K562 (cell line): ENCODE results near the gene CD164L2. TPM values are rescaled to one million over a fixed set of nuclear protein-coding genes. Genes with fewer than 3 reads are reported as not detected.

ENCODE experiments used
- CHD1 ChIP-seq: fragments of 200-600 bp; sonication (generic); IDR thresholded peaks from one replicate; pipeline ENCODE4 v1.6.1; 2012; ENCODE audit warnings: mild to moderate bottlenecking, moderate library complexity, low read length, inconsistent platforms
- CREM ChIP-seq: IDR thresholded peaks from 2 replicates; pipeline ENCODE4 v1.6.1; 2014; ENCODE audit warnings: antibody characterized with exemption, low read depth
- HDAC6 ChIP-seq: IDR thresholded peaks from 2 replicates; pipeline ENCODE4 v1.6.1; 2012; ENCODE audit warnings: low read depth, mild to moderate bottlenecking, control low read depth, inconsistent platforms, low read length, moderate library complexity
- HEY1 ChIP-seq: fragments of 250-450 bp; sonication (Bioruptor Pico); IDR thresholded peaks from 2 replicates; pipeline ENCODE4 v1.5.0; 2020; ENCODE audit warnings: mild to moderate bottlenecking, moderate library complexity, borderline replicate concordance
- KLF10 ChIP-seq: fragments of 250-450 bp; sonication (Bioruptor Pico); IDR thresholded peaks from 2 replicates; pipeline ENCODE4 v1.6.1; 2021; ENCODE audit warnings: matching md5 sums
- MED1 ChIP-seq: sonication (generic); formaldehyde crosslinking; IDR thresholded peaks from 2 replicates; pipeline ENCODE4 v1.8.1; 2023; ENCODE audit warnings: missing genetic modification reagents, borderline replicate concordance
- MIER1 ChIP-seq: fragments of 450-650 bp; IDR thresholded peaks from 2 replicates; pipeline ENCODE4 v1.6.1; 2016; ENCODE audit warnings: antibody characterized with exemption, mild to moderate bottlenecking, low read depth
- NFRKB ChIP-seq: fragments of 450-650 bp; IDR thresholded peaks from 2 replicates; pipeline ENCODE4 v1.6.1; 2016; ENCODE audit warnings: low read depth
- SAFB ChIP-seq: fragments of 200-400 bp; formaldehyde crosslinking; IDR thresholded peaks from 2 replicates; pipeline ENCODE4 v1.6.1; 2017; ENCODE audit warnings: low read depth, low read length, borderline replicate concordance
- ZNF23 ChIP-seq: fragments of 250-450 bp; sonication (Bioruptor Pico); IDR thresholded peaks from 2 replicates; pipeline ENCODE4 v1.4.0; 2020; ENCODE audit warnings: mild to moderate bottlenecking
- ZNF507 ChIP-seq: conservative IDR thresholded peaks from 2 replicates; pipeline ENCODE4 v1.6.1; 2017; ENCODE audit warnings: missing genetic modification characterization, missing compliant biosample characterization
- ZNF584 ChIP-seq: fragments of 200-800 bp; sonication (Bioruptor generic); IDR thresholded peaks from 2 replicates; pipeline ENCODE4 v1.6.1; 2016; ENCODE audit warnings: low read depth, mild to moderate bottlenecking, missing genetic modification characterization, missing compliant biosample characterization
- polyA plus RNA-seq, 8 experiments: library from polyadenylated mRNA; depleted of rRNA in 4 of 8; stranded (reverse) in 5 of 8; unstranded in 3 of 8; fragments of >200 nt; fragmentation: Nextera tagmentation in 2 of 8; fragmentation: Illumina TruSeq in 1 of 8; extraction: Ambion mirVana in 2 of 8; extraction: Trizol in 1 of 8; gene quantifications; 2 replicates each; pipeline versions ENCODE4 v1.2.1 to v1.2.3, GENCODE V29; 2011 to 2014; ENCODE audit warnings: inconsistent platforms in 1 of 8, missing spikeins in 1 of 8
- total RNA-seq, 7 experiments: library from RNA; depleted of rRNA in 6 of 7; stranded (reverse); fragments of >200 nt in 6 of 7; fragmentation: Illumina TruSeq in 2 of 7; extraction: Trizol in 2 of 7; gene quantifications; 2 replicates each; pipeline versions ENCODE4 v1.2.1 to v1.2.3, GENCODE V29; 2011 to 2021; ENCODE audit warnings: low replicate concordance in 1 of 7
- TF ChIP-seq, protein P1 (sequence below): sonication (generic); formaldehyde crosslinking; IDR thresholded peaks from 2 replicates; pipeline ENCODE4 v1.9.0; 2022; ENCODE audit warnings: mild to moderate bottlenecking, missing genetic modification reagents
- TF ChIP-seq, protein P2 (sequence below): fragments of 450-650 bp; IDR thresholded peaks from 2 replicates; pipeline ENCODE4 v1.6.1; 2017; ENCODE audit warnings: antibody characterized with exemption, mild to moderate bottlenecking

Gene CD164L2
- total and polyA plus RNA-seq, 9 of the 15 experiments (the other 6 are each of a cell fraction or from before 2014, with no cell fraction given): 0.08 to 0.92 (median 0.38) TPM; not detected in 1

GRCh38 chr1:27399251-27400025, 16.3 kb upstream of the CD164L2 start (continued):
- TF ChIP-seq MED1 (CRISPR knock-in tag): no peak
- TF ChIP-seq ZNF23 (CRISPR knock-in tag): no peak
- TF ChIP-seq ZNF507 (tag): no peak
- no peak for TF ChIP-seq KLF10 (CRISPR knock-in tag)
- TF ChIP-seq ZNF584: no peak
- no peak for TF ChIP-seq SAFB
- no peak for TF ChIP-seq CREM
- TF ChIP-seq, protein P1, sequence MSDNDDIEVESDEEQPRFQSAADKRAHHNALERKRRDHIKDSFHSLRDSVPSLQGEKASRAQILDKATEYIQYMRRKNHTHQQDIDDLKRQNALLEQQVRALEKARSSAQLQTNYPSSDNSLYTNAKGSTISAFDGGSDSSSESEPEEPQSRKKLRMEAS (CRISPR knock-in tag): peak; percentile 21
- TF ChIP-seq CHD1: no peak
- TF ChIP-seq HEY1 (CRISPR knock-in tag): no peak
- TF ChIP-seq HDAC6: no peak
- TF ChIP-seq, protein P2, sequence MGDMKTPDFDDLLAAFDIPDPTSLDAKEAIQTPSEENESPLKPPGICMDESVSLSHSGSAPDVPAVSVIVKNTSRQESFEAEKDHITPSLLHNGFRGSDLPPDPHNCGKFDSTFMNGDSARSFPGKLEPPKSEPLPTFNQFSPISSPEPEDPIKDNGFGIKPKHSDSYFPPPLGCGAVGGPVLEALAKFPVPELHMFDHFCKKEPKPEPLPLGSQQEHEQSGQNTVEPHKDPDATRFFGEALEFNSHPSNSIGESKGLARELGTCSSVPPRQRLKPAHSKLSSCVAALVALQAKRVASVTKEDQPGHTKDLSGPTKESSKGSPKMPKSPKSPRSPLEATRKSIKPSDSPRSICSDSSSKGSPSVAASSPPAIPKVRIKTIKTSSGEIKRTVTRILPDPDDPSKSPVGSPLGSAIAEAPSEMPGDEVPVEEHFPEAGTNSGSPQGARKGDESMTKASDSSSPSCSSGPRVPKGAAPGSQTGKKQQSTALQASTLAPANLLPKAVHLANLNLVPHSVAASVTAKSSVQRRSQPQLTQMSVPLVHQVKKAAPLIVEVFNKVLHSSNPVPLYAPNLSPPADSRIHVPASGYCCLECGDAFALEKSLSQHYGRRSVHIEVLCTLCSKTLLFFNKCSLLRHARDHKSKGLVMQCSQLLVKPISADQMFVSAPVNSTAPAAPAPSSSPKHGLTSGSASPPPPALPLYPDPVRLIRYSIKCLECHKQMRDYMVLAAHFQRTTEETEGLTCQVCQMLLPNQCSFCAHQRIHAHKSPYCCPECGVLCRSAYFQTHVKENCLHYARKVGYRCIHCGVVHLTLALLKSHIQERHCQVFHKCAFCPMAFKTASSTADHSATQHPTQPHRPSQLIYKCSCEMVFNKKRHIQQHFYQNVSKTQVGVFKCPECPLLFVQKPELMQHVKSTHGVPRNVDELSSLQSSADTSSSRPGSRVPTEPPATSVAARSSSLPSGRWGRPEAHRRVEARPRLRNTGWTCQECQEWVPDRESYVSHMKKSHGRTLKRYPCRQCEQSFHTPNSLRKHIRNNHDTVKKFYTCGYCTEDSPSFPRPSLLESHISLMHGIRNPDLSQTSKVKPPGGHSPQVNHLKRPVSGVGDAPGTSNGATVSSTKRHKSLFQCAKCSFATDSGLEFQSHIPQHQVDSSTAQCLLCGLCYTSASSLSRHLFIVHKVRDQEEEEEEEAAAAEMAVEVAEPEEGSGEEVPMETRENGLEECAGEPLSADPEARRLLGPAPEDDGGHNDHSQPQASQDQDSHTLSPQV: no peak
- no peak for TF ChIP-seq MIER1
- TF ChIP-seq NFRKB: no peak
